Skeletal muscle satellite cell (primary cell): Measurements from ENCODE around the gene NHSL2.
"Not testable (repeated sequence)": the region's sequence is repeated elsewhere in the genome, so short reads cannot be mapped to it uniquely, and the experiment has no call there.

Experiments used
- H3K27me3 ChIP-seq: 2 replicates; pipeline ENCODE4 v1.7.0; 2013; ENCODE audit warnings: low read length; ENCODE audit not compliant: control insufficient read depth, insufficient read depth
- H3K36me3 ChIP-seq: 2 replicates; pipeline ENCODE4 v1.7.0; 2013; ENCODE audit warnings: mild to moderate bottlenecking, control low read depth, low read length; ENCODE audit not compliant: insufficient read depth
- H3K4me1 ChIP-seq: 2 replicates; pipeline ENCODE4 v1.7.0; 2013; ENCODE audit warnings: low read length; ENCODE audit not compliant: control insufficient read depth, insufficient read depth
- H3K4me2 ChIP-seq: 2 replicates; pipeline ENCODE4 v1.7.0; 2013; ENCODE audit warnings: mild to moderate bottlenecking, low read length
- H3K4me3 ChIP-seq: 2 replicates; pipeline ENCODE4 v1.7.0; 2013; ENCODE audit warnings: low read length
- H3K9ac ChIP-seq: 2 replicates; pipeline ENCODE4 v1.7.0; 2013; ENCODE audit warnings: mild to moderate bottlenecking, low read depth, low read length, moderate library complexity
- H3K9me3 ChIP-seq: replicated peaks from 2 replicates; pipeline ENCODE4 v1.7.0; 2013; ENCODE audit warnings: mild to moderate bottlenecking, control low read depth, low read length

The NHSL2 gene

GRCh38 chrX:72142094-72142793, 231.6 kb downstream of the NHSL2 start:
- Histone ChIP-seq H3K4me1 (no peaks in the 10 kb centered on the region), H3K36me3 (no peaks in the 10 kb centered on the region), H3K4me2 (no peak overlapping the region), H3K9ac (no peak overlapping the region), H3K9me3 (no peaks in the 10 kb centered on the region), H3K27me3 (peaks cover 88% of the 10 kb centered on the region), H3K4me3 (no peak overlapping the region)

- H3K4me2 ChIP-seq, result no peak overlapping the region
- H3K9me3 ChIP-seq, result no peaks in the 10 kb centered on the region
- H3K9ac ChIP-seq, result no peak overlapping the region
- no peak overlapping the region for H3K4me3 ChIP-seq
- no peaks in the 10 kb centered on the region for H3K4me1 ChIP-seq
- H3K36me3 ChIP-seq, result no peaks in the 10 kb centered on the region
- H3K27me3 ChIP-seq, result peaks cover 89% of the 10 kb centered on the region
These were observed 232.4 kb downstream of the NHSL2 start for GRCh38 chrX:72142794-72143608.

GRCh38 chrX:72143609-72143907, 232.9 kb downstream of the NHSL2 start:
- Histone ChIP-seq H3K9ac (no peak overlapping the region), H3K27me3 (peaks cover 89% of the 10 kb centered on the region), H3K4me2 (no peak overlapping the region), H3K4me1 (no peaks in the 10 kb centered on the region), H3K9me3 (no peaks in the 10 kb centered on the region), H3K4me3 (no peak overlapping the region), H3K36me3 (no peaks in the 10 kb centered on the region)

GRCh38 chrX:72145181-72145580, 234.5 kb downstream of the NHSL2 start:
- no peak overlapping the region for H3K9ac ChIP-seq
- H3K27me3 ChIP-seq, result peaks cover 91% of the 10 kb centered on the region
- H3K4me3 ChIP-seq, result no peak overlapping the region
- no peaks in the 10 kb centered on the region for H3K36me3 ChIP-seq
- no peaks in the 10 kb centered on the region for H3K9me3 ChIP-seq
- no peak overlapping the region for H3K4me2 ChIP-seq
- H3K4me1 ChIP-seq, result no peaks in the 10 kb centered on the region

- H3K36me3 ChIP-seq, result no peaks in the 10 kb centered on the region
- H3K4me1 ChIP-seq, result no peaks in the 10 kb centered on the region
- no peak overlapping the region for H3K9ac ChIP-seq
- no peaks in the 10 kb centered on the region for H3K9me3 ChIP-seq
- peaks cover 86% of the 10 kb centered on the region for H3K27me3 ChIP-seq
- H3K4me2 ChIP-seq, result no peak overlapping the region
- no peak overlapping the region for H3K4me3 ChIP-seq
These were observed 235.9 kb downstream of the NHSL2 start for GRCh38 chrX:72146527-72146926.

GRCh38 chrX:72158773-72159172, 248.1 kb downstream of the NHSL2 start:
- no peaks in the 10 kb centered on the region for H3K36me3 ChIP-seq
- peaks cover 7% of the 10 kb centered on the region for H3K9me3 ChIP-seq
- no peak overlapping the region for H3K9ac ChIP-seq
- no peak overlapping the region for H3K4me3 ChIP-seq
- H3K4me2 ChIP-seq, result no peak overlapping the region
- H3K27me3 ChIP-seq, result peaks cover 30% of the 10 kb centered on the region
- H3K4me1 ChIP-seq, result no peaks in the 10 kb centered on the region

- H3K9ac ChIP-seq, result no peak overlapping the region
- peaks cover 29% of the 10 kb centered on the region for H3K27me3 ChIP-seq
- H3K9me3 ChIP-seq, result peaks cover 7% of the 10 kb centered on the region
- H3K4me1 ChIP-seq, result no peaks in the 10 kb centered on the region
- H3K36me3 ChIP-seq, result no peaks in the 10 kb centered on the region
- no peak overlapping the region for H3K4me3 ChIP-seq
- no peak overlapping the region for H3K4me2 ChIP-seq
These were observed 249.1 kb downstream of the NHSL2 start for GRCh38 chrX:72159769-72160168.

- Histone ChIP-seq H3K27me3 (peaks cover 32% of the 10 kb centered on the region), H3K9me3 (no peaks in the 10 kb centered on the region), H3K36me3 (no peaks in the 10 kb centered on the region), H3K4me2 (no peak overlapping the region), H3K4me1 (no peaks in the 10 kb centered on the region), H3K4me3 (no peak overlapping the region), H3K9ac (no peak overlapping the region)
These were observed 254.9 kb downstream of the NHSL2 start for GRCh38 chrX:72165551-72165950.

- Histone ChIP-seq H3K36me3 (no peaks in the 10 kb centered on the region), H3K9me3 (no peaks in the 10 kb centered on the region), H3K27me3 (peaks cover 42% of the 10 kb centered on the region), H3K4me3 (no peak overlapping the region), H3K9ac (no peak overlapping the region), H3K4me2 (peak overlapping the region; percentile 68), H3K4me1 (no peaks in the 10 kb centered on the region)
These were observed 258.5 kb downstream of the NHSL2 start for GRCh38 chrX:72169008-72169728.

- not testable (repeated sequence) for H3K4me1 ChIP-seq, H3K9me3 ChIP-seq, H3K36me3 ChIP-seq, H3K4me3 ChIP-seq, H3K9ac ChIP-seq, H3K4me2 ChIP-seq
- peaks cover 17% of the 10 kb centered on the region for H3K27me3 ChIP-seq
These were observed 265.6 kb downstream of the NHSL2 start for GRCh38 chrX:72176289-72176688.

- Histone ChIP-seq H3K4me1 (peaks cover 4% of the 10 kb centered on the region), H3K4me2 (no peak overlapping the region), H3K9ac (no peak overlapping the region), H3K27me3 (peaks cover 17% of the 10 kb centered on the region), H3K36me3 (no peaks in the 10 kb centered on the region), H3K9me3 (no peaks in the 10 kb centered on the region), H3K4me3 (no peak overlapping the region)
These were observed 266.3 kb downstream of the NHSL2 start for GRCh38 chrX:72176981-72177380.
